K562 (cell line): ENCODE results near the gene ABCF3. TPM values are rescaled to one million over a fixed set of nuclear protein-coding genes. Genes with fewer than 3 reads are reported as not detected.

Source experiments
- CXXC5 ChIP-seq: fragments of 250-450 bp; sonication (Bioruptor Pico); IDR thresholded peaks from 2 replicates; pipeline ENCODE4 v1.8.0; 2022; ENCODE audit warnings: inconsistent platforms, mild to moderate bottlenecking, moderate library complexity
- EZH2 ChIP-seq: IDR thresholded peaks from 2 replicates; pipeline ENCODE4 v1.6.1; 2012; ENCODE audit warnings: low read depth, mild to moderate bottlenecking, inconsistent platforms, low read length, borderline replicate concordance
- GTF2E2 ChIP-seq: fragments of 200-800 bp; sonication (Bioruptor generic); IDR thresholded peaks from 2 replicates; pipeline ENCODE4 v1.6.1; 2016; ENCODE audit warnings: missing genetic modification characterization, missing compliant biosample characterization
- MECOM ChIP-seq: fragments of 250-450 bp; sonication (Bioruptor Pico); IDR thresholded peaks from 2 replicates; pipeline ENCODE4 v1.8.0; 2022; ENCODE audit warnings: inconsistent platforms
- POLR2A ChIP-seq: fragments of 450-650 bp; conservative IDR thresholded peaks from 2 replicates; pipeline ENCODE4 v1.6.1; 2016
- RBM22 ChIP-seq: fragments of 200-400 bp; formaldehyde crosslinking; IDR thresholded peaks from 2 replicates; pipeline ENCODE4 v1.6.1; 2018; ENCODE audit warnings: low read length, low read depth; ENCODE audit not compliant: poor library complexity, severe bottlenecking
- SIN3A ChIP-seq, 2 experiments: fragments of 150-350 bp in 1 of 2; IDR thresholded peaks; 2 replicates each; pipeline ENCODE4 v1.6.1; 2011 to 2016; ENCODE audit warnings: borderline replicate concordance in 2 of 2, low read depth in 2 of 2, low read length in 2 of 2, mild to moderate bottlenecking in 2 of 2, moderate library complexity in 2 of 2; ENCODE audit not compliant: control insufficient read depth in 1 of 2
- SRSF7 ChIP-seq: fragments of 200-400 bp; formaldehyde crosslinking; optimal IDR thresholded peaks from 2 replicates; pipeline ENCODE3; 2017; ENCODE audit warnings: mild to moderate bottlenecking, low read depth, low read length
- ZNF57 ChIP-seq: fragments of 450-650 bp; formaldehyde crosslinking; IDR thresholded peaks from 2 replicates; pipeline ENCODE4 v1.4.0; 2020; ENCODE audit warnings: mild to moderate bottlenecking, moderate library complexity
- polyA plus RNA-seq, 8 experiments: library from polyadenylated mRNA; depleted of rRNA in 4 of 8; stranded (reverse) in 5 of 8; unstranded in 3 of 8; fragments of >200 nt; fragmentation: Nextera tagmentation in 2 of 8; fragmentation: Illumina TruSeq in 1 of 8; extraction: Ambion mirVana in 2 of 8; extraction: Trizol in 1 of 8; gene quantifications; 2 replicates each; pipeline versions ENCODE4 v1.2.1 to v1.2.3, GENCODE V29; 2011 to 2014; ENCODE audit warnings: inconsistent platforms in 1 of 8, missing spikeins in 1 of 8
- total RNA-seq, 7 experiments: library from RNA; depleted of rRNA in 6 of 7; stranded (reverse); fragments of >200 nt in 6 of 7; fragmentation: Illumina TruSeq in 2 of 7; extraction: Trizol in 2 of 7; gene quantifications; 2 replicates each; pipeline versions ENCODE4 v1.2.1 to v1.2.3, GENCODE V29; 2011 to 2021; ENCODE audit warnings: low replicate concordance in 1 of 7
- TF ChIP-seq, protein P1 (sequence below): sonication (generic); formaldehyde crosslinking; IDR thresholded peaks from 2 replicates; pipeline ENCODE4 v1.4.0; 2020; ENCODE audit warnings: mild to moderate bottlenecking, missing genetic modification reagents
- TF ChIP-seq, protein P2 (sequence below): sonication (generic); formaldehyde crosslinking; IDR thresholded peaks from 2 replicates; pipeline ENCODE4 v1.9.0; 2022; ENCODE audit warnings: mild to moderate bottlenecking, missing genetic modification reagents
- TF ChIP-seq, protein P3 (sequence below): fragments of 250-450 bp; sonication (Bioruptor Pico); IDR thresholded peaks from 2 replicates; pipeline ENCODE4 v1.5.0; 2020; ENCODE audit warnings: mild to moderate bottlenecking, borderline replicate concordance

Gene ABCF3
- total and polyA plus RNA-seq, 9 of the 15 experiments (the other 6 are each of a cell fraction or from before 2014, with no cell fraction given), result 6.7 to 77.9 (median 45.1) TPM

DNA sequence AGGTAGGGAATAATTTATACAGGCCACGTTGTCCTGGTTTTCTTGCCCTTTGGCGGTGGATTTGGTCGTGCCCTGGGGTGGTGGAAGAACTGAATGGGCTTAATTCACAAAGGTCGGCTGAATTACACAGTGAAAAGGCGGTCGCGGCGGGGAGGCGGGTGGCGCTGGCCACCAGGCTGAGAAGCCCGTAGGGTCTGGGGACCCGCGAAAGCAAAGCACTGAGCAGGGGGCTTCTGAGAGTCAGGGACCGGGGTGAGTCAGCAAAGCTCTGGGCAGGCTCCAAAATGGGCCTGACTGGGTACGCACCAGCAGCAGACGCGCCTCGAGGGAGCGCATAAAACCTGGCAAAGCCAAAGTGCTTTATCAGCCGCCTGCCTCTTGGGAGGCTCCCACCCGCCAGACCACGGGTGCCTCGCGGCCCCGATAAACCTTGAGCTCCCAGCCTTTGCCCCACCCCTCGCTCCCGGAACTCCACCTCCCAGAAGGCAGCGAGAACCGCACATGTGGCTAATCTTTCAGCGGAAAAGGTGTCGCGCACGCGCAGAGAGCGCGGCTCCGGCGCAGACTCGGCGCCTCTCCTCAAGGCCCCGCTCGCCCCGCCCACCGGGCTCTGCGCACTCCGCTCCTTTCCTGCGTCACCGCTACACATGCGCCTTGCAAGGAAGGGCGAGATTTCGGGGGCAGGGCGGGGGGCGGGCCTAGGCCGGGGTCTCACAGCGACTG, 377 bp upstream of the ABCF3 start (continued):
- TF ChIP-seq, protein P1, sequence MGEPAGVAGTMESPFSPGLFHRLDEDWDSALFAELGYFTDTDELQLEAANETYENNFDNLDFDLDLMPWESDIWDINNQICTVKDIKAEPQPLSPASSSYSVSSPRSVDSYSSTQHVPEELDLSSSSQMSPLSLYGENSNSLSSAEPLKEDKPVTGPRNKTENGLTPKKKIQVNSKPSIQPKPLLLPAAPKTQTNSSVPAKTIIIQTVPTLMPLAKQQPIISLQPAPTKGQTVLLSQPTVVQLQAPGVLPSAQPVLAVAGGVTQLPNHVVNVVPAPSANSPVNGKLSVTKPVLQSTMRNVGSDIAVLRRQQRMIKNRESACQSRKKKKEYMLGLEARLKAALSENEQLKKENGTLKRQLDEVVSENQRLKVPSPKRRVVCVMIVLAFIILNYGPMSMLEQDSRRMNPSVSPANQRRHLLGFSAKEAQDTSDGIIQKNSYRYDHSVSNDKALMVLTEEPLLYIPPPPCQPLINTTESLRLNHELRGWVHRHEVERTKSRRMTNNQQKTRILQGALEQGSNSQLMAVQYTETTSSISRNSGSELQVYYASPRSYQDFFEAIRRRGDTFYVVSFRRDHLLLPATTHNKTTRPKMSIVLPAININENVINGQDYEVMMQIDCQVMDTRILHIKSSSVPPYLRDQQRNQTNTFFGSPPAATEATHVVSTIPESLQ (CRISPR knock-in tag), result 0 out of 2 replicates have a peak, but pooled peaks have one; percentile 67
- TF ChIP-seq ZNF57, result no peak
- TF ChIP-seq CXXC5, result peak; percentile 92
- no peak; a peak in 2 of 4 replicates for TF ChIP-seq SIN3A (IDR thresholded peaks at IDR 0.05; ENCODE audit: borderline replicate concordance in 2 of 2, control insufficient read depth in 1 of 2, low read depth in 2 of 2, low read length in 2 of 2)
- TF ChIP-seq RBM22, result peak; percentile 75
- TF ChIP-seq EZH2, result no peak
- TF ChIP-seq, protein P2, sequence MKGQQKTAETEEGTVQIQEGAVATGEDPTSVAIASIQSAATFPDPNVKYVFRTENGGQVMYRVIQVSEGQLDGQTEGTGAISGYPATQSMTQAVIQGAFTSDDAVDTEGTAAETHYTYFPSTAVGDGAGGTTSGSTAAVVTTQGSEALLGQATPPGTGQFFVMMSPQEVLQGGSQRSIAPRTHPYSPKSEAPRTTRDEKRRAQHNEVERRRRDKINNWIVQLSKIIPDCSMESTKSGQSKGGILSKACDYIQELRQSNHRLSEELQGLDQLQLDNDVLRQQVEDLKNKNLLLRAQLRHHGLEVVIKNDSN (CRISPR knock-in tag), result peak; percentile 76
- TF ChIP-seq, protein P3, sequence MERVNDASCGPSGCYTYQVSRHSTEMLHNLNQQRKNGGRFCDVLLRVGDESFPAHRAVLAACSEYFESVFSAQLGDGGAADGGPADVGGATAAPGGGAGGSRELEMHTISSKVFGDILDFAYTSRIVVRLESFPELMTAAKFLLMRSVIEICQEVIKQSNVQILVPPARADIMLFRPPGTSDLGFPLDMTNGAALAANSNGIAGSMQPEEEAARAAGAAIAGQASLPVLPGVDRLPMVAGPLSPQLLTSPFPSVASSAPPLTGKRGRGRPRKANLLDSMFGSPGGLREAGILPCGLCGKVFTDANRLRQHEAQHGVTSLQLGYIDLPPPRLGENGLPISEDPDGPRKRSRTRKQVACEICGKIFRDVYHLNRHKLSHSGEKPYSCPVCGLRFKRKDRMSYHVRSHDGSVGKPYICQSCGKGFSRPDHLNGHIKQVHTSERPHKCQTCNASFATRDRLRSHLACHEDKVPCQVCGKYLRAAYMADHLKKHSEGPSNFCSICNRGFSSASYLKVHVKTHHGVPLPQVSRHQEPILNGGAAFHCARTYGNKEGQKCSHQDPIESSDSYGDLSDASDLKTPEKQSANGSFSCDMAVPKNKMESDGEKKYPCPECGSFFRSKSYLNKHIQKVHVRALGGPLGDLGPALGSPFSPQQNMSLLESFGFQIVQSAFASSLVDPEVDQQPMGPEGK, result no peak
- peak; percentile 73; the same call in 1 of the 2 replicates for TF ChIP-seq POLR2A
- TF ChIP-seq MECOM (CRISPR knock-in tag), result no peak
- TF ChIP-seq GTF2E2 (tag), result no peak
- TF ChIP-seq SRSF7, result no peak
- TF ChIP-seq, all 486 proteins: peak for 161
